GM12892 (cell line): ENCODE data around the gene PLA2G4D.
"Not testable (repeated sequence)": the region's sequence is repeated elsewhere in the genome, so short reads cannot be mapped to it uniquely, and the experiment has no call there.

ENCODE experiments used
- DNase-seq: peaks from one replicate; pipeline ENCODE4 v3.0.0; 2011; ENCODE audit not compliant: insufficient read length
- FAIRE-seq: peaks from 2 replicates; lab custom pipeline; 2011; peaks lifted over from hg19 to GRCh38; lab: Jason Lieb, UNC
- POLR2A ChIP-seq: IDR thresholded peaks from 2 replicates; pipeline ENCODE4 v1.6.1; 2011; ENCODE audit warnings: low read depth, low read length, control low read depth
- POLR2AphosphoS5 ChIP-seq: IDR thresholded peaks from 2 replicates; pipeline ENCODE4 v1.6.1; 2011; ENCODE audit warnings: low read depth, low read length, control low read depth
- TAF1 ChIP-seq: IDR thresholded peaks from 2 replicates; pipeline ENCODE4 v1.6.1; 2011; ENCODE audit warnings: low read depth, mild to moderate bottlenecking, control low read depth, low read length, borderline replicate concordance

PLA2G4D gene

DNA sequence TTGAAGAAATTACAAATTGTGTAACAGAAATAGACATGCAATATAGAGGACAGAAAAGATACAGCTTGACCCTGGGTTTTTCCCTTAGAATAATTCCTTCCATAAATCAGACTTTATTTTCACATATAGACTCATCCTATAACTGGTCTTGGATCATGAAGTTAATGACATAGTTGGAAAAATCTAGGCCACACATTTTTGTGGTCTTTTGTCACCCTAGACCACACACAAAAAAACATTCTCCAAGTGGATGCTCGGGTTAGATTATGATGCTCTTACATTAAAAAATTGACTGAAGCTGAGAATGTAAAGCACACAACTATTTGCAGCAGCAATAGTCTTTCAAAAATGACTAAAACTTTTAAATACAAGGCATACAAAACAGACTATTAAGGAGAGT, 7.5 kb upstream of the PLA2G4D start:
- DNase-seq (no peak), FAIRE-seq (no peak)
- TF ChIP-seq TAF1 (no peak), POLR2A (no peak), POLR2AphosphoS5 (no peak)

DNA sequence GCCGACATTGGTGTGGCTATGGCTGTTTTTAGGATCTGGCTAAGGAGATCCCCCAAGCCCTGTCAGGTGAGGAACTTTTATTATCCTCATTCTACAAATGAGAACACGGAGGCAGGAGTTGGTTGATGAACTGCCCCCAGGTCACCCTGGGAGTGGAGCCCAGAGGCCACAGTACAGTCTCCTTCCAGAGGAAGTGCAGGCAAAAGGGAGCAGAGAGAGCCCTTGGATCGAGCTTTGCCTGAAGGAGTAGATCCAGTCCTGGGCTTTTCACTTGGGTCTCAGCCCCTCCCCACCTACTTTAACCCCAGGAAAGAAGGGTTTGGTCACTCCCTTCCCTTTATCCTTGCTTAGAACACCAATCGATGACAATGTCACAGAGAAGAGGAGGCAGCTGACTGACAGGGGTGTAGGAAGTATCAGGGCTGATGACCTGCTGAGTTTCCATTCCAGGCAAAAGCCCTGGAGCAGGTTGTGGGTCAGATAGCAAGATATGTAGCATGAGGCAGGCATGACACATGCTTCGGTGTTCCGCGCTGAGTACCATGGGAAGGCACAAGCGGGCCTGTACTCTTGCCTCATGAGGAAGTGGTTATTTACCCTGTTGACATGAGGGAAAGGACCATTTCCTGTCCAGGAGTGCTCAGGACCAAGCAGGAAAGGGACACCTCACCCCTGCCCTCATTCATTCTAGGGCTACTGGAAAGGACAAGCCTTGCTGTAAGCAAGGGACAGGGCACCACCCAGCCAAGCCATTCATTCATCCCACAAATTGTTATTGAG, 5.8 kb upstream of the PLA2G4D start:
- no peak for FAIRE-seq
- DNase-seq: no peak
- no peak for TF ChIP-seq TAF1
- no peak for TF ChIP-seq POLR2AphosphoS5
- no peak for TF ChIP-seq POLR2A

DNA sequence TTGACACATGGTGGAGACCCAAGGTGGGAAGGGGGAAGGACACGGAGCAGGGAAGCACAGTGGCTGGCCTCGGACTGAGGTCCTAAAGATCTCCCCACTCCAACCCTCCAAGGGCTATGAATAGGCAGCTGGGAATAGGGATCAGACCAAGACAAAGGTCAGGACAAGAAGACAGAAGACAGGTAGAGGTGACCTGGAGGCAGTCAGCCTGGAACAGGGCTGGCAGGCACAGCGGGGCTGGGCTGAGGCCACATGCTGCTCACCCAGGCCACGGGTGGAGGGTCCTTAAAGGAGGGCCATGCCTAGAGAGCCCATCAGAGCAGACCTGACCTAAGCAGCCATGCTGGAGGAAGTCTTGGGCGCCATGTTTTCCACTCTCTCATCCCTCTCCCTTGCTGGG, 2.7 kb upstream of the PLA2G4D start:
- FAIRE-seq (no peak), DNase-seq (no peak)
- TF ChIP-seq POLR2AphosphoS5 (no peak), TAF1 (no peak), POLR2A (no peak)

DNA sequence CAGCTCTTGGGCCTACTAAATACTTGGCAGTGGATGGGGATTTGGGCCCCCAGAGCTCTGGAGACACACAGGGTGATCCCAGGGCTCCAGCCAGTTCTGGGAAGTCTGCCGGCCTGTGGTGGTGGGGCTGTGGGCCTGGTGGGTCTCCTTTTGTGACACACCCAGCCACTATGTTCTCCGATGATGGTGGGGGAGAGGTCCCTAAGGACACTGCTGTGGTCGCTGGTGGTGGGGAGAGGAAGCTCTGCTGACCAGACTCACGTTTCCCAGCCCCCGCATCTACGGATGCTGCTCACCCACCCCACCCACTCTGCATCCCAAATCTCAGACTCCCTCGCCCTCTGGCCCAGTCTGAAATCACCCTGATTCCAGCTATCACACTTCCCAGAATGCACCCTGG, 396 bp downstream of the PLA2G4D start:
- TF ChIP-seq TAF1: no peak
- no peak for TF ChIP-seq POLR2A
- TF ChIP-seq POLR2AphosphoS5: no peak
- DNase-seq: no peak
- no peak for FAIRE-seq

DNA sequence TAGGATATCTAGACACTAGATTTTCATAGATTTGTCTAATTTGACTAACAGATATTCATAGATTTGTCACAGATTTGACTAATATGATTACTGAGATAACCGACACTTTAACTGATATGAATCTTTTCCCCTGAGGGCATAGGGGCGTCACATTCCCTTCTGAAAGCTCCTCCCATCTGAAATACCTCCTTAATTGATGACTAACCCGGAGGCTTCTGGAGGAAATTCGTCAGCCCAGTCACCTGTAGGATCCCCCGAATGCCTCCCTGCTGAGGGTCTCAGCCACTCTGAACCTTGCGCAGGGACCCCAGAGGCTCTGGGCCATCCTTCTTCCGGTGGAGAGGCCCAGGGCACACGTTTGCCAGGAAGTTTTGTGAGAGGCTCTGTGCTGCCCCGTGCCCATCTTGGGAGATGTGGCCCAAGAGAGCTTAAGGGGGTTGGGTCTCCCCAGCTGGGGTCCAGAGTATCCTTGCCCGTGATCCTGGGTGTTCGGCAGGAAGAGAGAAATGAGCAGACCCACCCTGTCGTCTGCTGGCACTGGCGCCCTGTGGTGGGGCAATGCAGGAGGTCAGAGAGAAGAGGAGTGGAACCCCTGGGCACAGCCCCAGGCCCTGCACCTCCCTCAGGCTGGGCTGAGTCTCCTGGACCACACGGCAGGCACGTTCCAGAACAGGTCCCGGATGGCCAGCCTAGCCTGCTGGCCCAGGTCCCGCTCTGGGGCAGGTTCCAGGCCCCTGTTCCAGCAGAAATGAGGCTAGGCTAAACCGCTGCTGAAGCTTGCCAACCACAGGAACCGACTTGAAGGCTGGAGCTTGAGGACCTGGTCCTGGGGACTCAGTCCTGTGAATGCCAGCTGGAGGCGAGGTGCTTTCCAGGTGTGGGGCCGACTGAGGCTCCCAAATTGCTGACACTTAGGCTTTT, 1.7 kb downstream of the PLA2G4D start:
- DNase-seq (no peak), FAIRE-seq (no peak)
- TF ChIP-seq POLR2AphosphoS5: no peak
- no peak for TF ChIP-seq TAF1
- no peak for TF ChIP-seq POLR2A

DNA sequence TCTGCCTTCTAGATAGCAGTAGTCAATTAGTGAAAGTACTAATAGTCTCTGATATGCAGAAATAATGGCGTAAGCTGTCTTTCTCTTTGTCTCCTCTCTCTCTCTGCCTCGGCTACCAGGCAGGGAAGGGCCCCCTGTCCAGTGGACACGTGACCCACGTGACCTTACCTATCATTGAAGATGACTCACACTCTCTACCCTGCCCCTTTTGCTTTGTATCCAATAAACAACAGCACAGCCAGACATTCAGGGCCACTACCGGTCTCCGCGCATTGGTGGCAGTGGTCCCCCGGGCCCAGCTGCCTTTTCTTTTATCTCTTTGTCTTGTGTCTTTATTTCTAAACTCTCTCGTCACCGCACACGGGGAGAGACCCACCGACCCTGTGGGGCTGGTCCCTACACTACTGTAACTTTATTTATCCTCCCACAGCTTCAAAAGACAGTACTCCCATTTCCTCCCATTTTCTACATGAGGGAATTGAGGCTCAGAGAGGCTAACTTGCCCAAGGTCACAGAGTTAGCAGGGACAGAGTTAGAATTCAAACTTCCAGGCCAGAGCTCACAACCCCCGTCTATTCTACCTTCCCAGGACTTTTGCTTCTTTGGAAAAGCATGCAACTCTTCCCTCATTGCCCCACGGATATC, 2.5 kb downstream of the PLA2G4D start:
- not testable (repeated sequence) for DNase-seq, FAIRE-seq

DNA sequence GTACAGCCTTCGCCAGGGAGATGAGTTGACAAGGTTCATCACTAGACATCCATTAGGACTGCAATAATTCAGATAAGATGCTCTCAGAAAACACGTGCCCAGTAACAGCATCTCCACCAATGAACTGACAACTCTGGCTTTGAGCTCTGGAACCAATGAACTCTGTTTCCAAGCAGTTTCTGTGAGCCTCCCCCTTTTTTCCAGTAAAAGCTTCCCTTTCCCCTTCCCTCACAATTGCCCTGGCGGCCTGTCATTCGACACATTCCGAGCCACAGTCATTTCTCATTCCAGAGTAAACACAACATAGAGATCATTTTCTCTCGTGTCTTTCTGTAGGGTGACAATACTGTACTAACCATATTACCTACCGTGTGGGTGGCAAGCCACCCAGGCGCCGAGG, 3.6 kb downstream of the PLA2G4D start:
- no peak for FAIRE-seq
- no peak for TF ChIP-seq TAF1
- no peak for TF ChIP-seq POLR2AphosphoS5
- TF ChIP-seq POLR2A: no peak
- DNase-seq: no peak

DNA sequence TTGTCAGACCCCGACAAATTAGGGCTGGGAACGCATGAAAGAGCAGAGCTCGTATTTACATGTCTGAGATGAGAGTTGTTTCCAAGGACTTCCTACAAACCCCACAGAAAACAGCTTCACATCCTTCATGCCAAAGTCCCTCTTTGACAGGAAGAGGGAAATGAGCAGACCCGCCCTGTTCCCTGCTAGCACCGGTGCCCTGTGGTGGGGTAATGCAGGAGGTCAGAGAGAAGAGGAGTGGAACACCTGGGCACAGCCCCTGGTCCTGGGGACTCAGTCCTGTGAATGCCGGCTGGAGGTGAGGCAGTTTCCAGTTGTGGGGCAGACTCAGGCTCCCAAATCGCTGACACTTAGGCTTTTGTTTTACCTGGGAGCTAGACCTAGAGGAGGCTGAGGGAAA, 4.0 kb downstream of the PLA2G4D start:
- no peak for DNase-seq
- TF ChIP-seq POLR2A (no peak), TAF1 (no peak), POLR2AphosphoS5 (no peak)
- FAIRE-seq: no peak

DNA sequence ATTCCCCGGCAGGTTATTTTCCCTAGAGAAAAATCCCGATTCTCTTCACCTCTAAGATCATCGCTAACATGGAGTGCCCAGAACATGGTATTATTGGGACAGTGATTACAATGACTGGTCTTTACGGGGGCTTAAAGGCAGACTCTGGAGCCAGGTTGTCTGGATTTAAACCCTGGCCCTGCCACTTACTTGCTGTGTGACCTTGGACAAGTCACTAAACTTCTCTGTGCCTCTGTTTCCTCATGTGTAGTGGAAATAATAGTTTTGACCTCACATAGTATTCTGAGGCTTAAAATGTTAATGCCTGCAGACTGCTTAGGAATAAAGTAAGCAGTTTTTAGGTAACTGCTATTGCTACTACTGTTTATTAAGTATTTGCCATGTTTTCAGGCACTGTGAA, 4.4 kb downstream of the PLA2G4D start:
- no peak for TF ChIP-seq POLR2A
- no peak for TF ChIP-seq POLR2AphosphoS5
- no peak for TF ChIP-seq TAF1
- DNase-seq (no peak), FAIRE-seq (no peak)

DNA sequence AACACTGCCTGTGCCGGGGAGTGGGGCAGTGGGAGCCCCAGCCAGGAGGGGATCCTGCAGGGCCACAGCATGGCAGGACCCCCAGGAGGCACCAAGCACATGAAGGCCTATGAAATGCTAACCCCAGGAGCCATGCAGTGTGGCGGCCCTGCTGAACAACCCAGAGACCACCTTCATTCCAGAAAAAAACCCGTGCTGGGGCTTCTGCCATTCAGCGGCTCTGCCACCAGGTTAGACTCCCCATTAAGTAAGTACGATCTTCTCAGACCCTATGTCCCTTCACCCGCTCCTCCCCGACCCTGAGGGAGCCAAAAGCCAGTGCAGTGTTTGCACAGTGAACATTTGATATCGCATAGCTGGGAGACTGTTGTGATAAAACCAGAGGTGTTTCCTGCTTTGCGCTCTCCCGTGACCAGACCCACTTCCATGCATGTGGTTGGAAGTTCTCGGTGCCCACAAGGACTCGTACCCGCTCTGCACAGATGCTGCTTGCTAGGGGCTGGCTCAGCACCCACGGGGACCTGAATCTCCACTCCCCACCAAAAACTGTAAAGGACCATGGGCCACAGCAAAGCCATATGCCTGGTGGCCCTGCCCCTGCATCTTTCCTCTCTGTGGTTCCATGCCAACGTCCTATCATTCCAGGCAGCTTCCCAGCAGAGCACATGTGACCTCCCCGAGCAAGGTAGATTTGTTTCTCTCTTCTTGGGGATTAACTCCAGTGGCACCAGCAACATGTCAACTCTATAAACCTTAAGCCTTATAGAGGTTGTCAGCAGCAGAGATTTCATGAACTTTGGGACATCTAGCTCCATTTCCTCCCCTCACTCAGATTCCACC, 5.3 kb downstream of the PLA2G4D start:
- no peak for FAIRE-seq
- no peak for DNase-seq
- TF ChIP-seq POLR2AphosphoS5 (no peak), POLR2A (no peak), TAF1 (no peak)
